Psoas muscle (tissue), 8 donors: Measurements from ENCODE around the gene SLC49A4. TPM values are rescaled to one million over a fixed set of nuclear protein-coding genes. Genes with fewer than 3 reads are reported as not detected.

Experiments used
- ATAC-seq, 4 donors: fragments of 200-7000 bp; cut with Tn5 transposase; one replicate each; pipeline ENCODE4 v1.9.1; 2020; ENCODE audit warnings: moderate library complexity in 3 of 4, mild to moderate bottlenecking in 2 of 4
- DNase-seq, 2 donors: peaks; one replicate each; pipeline ENCODE4 v3.0.0-alpha.2; 2020
- H3K27ac ChIP-seq: fragments of 200-600 bp; one replicate; pipeline ENCODE4 v1.8.0; 2022
- H3K27me3 ChIP-seq, 3 donors: fragments of 200-600 bp in 1 of 3; one replicate each; pipeline versions ENCODE4 v1.6.1 to v1.8.0; 2013 to 2022; ENCODE audit warnings: low read length in 2 of 3, mild to moderate bottlenecking in 2 of 3, moderate library complexity in 1 of 3; ENCODE audit not compliant: insufficient read depth in 3 of 3
- H3K36me3 ChIP-seq, 2 donors: fragments of 200-600 bp in 1 of 2; one replicate each; pipeline versions ENCODE4 v1.6.1 to v1.8.0; 2013 to 2022; ENCODE audit warnings: low read depth in 1 of 2, mild to moderate bottlenecking in 1 of 2, moderate library complexity in 1 of 2; ENCODE audit not compliant: insufficient read depth in 1 of 2
- H3K4me1 ChIP-seq: fragments of 200-600 bp; one replicate; pipeline ENCODE4 v1.8.0; 2022
- H3K4me3 ChIP-seq: fragments of 200-600 bp; one replicate; pipeline ENCODE4 v1.8.0; 2022; ENCODE audit warnings: mild to moderate bottlenecking
- H3K9me3 ChIP-seq: fragments of 200-600 bp; one replicate; pipeline ENCODE4 v1.8.0; 2022
- CTCF ChIP-seq: fragments of 200-600 bp; IDR thresholded peaks from one replicate; pipeline ENCODE4 v1.8.0; 2022; ENCODE audit warnings: antibody characterized with exemption
- WGBS, 3 donors: extraction: QIAGEN DNeasy Blood & Tissue Kit; methylation state at CpG; one replicate each; pipeline versions ENCODE4 v1.1.6 to v1.1.7; 2013; 5-methylcytosine and 5-hydroxymethylcytosine counted together
- intact Hi-C, 2 donors: fragments of 100-400 bp; cut with DNase I; formaldehyde crosslinking; loops; one replicate each; pipeline versions ENCODE4 v1.11.0 to v1.14.2; 2022
- polyA plus RNA-seq, 3 donors: library from polyadenylated mRNA; stranded (reverse); fragments of 200-250 nt; gene quantifications; one replicate each; pipeline ENCODE4 v1.2.3, GENCODE V29; 2013
- total RNA-seq, 4 donors: library from RNA; stranded (reverse); fragmentation: NEBNext Ultra II Directional in 2 of 4; extraction: Animal tissue kit (Norgen Biotek cat#: 25700) in 2 of 4; gene quantifications; one replicate each; pipeline versions ENCODE4 v1.2.1 to v1.2.4, GENCODE V29; 2021 to 2023
- donor health status: healthy with polysubstance abuse.
- donor health status: DM: no; HTN: no; CAD: no; lungs with moderate emphysema.
- donor health status: Bipolar disorder and iron deficiency.
- donor health status: healthy.
- donor health status: DM: yes; HTN: yes; CAD: no.
- donor health status: DM: no; HTN: no; CAD: no.
- donor health status: DM: no; HTN: no; CAD: no.
- donor health status: DM: yes; HTN: yes; CAD: no.

The SLC49A4 gene
- total and polyA plus RNA-seq, 7 donors: 12.5 to 44.2 (median 21.8) TPM

DNA sequence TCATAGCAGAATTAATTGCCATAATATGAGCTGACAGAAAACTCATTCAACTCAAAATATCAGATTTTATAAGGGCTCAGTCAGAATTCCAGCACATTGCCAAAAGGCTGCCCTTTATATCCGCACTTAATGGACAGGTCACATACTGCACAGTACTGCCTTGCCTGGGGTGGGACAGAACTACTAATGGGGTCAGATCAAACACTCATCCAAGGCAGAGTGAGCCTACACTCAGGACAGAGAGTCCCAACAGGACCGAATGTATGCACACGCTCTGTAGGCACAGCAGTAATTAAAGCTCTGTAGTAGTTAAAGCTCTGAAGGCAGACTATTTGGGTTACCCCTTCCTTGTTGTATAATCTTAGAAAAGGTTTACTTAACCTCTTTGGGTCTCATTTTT is 28.4 kb upstream of the SLC49A4 start:
- intact Hi-C loops: no loop called here
- 51 to 81% (median 71%) methylated on average over 3 of the region's 3 CpGs for WGBS, 3 donors
- Histone ChIP-seq H3K27ac (no peak overlapping the region), H3K9me3 (no peaks in the 10 kb centered on the region), H3K27me3 (no peaks in the 10 kb centered on the region), H3K36me3 (peaks cover 4 to 54% of the 10 kb centered on the region in 2 donors), H3K4me3 (no peak overlapping the region), H3K4me1 (peaks cover 28% of the 10 kb centered on the region)
- TF ChIP-seq CTCF: no peak
- no peak for DNase-seq
- ATAC-seq: peak in 3 of 4 donors; percentile 47 to 53 (median 53)

DNA sequence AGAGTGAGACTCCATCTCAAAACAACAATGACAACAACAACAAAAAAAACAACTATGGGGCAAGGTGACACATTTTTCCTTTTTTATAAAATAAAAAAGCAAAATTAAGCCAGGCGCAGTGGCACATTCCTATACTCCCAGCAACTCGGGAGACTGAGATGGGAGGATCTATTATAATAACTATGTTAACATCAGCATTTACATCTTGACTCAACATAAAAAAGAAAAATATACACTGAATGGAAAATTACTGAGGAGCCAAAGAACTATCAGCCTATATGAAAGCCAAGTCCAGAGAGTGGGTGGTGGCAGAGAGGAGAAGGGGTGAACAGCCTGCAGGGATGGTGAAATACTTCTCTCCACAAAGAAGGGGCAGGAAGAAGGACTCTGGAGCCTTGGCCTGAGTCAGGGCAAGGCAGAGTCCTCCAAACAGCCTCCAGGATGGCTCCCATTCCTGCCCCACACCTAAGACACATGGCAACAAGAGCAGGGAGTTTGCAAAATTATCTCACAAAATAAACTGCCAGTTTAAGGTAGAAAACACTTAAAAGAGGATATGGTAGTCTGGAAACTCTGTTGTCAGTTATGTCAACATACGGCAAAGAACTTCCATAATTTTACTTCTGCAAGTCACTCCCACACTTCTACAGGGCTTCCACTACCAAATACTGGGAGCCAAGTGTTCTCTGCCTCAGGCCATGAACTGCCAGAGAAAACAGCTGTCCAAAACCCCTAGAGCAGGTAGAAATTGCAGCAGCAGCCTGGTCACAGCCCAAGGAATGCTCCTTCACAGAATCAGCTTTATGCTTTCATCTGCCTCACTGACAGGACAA is 27.1 kb upstream of the SLC49A4 start:
- WGBS, 3 donors: 79 to 90% (median 88%) methylated on average over 3 of the region's 3 CpGs
- DNase-seq: no peak
- no peaks in the 10 kb centered on the region for H3K9me3 ChIP-seq
- TF ChIP-seq CTCF: no peak
- intact Hi-C loops: no loop called here
- peak; percentile 55 to 69 (median 68) for ATAC-seq
- no peak overlapping the region for H3K4me3 ChIP-seq
- peaks cover 4 to 50% of the 10 kb centered on the region in 2 donors for H3K36me3 ChIP-seq
- H3K27me3 ChIP-seq: no peaks in the 10 kb centered on the region
- H3K27ac ChIP-seq: peak overlapping the region; percentile 71
- H3K4me1 ChIP-seq: peaks cover 38% of the 10 kb centered on the region

DNA sequence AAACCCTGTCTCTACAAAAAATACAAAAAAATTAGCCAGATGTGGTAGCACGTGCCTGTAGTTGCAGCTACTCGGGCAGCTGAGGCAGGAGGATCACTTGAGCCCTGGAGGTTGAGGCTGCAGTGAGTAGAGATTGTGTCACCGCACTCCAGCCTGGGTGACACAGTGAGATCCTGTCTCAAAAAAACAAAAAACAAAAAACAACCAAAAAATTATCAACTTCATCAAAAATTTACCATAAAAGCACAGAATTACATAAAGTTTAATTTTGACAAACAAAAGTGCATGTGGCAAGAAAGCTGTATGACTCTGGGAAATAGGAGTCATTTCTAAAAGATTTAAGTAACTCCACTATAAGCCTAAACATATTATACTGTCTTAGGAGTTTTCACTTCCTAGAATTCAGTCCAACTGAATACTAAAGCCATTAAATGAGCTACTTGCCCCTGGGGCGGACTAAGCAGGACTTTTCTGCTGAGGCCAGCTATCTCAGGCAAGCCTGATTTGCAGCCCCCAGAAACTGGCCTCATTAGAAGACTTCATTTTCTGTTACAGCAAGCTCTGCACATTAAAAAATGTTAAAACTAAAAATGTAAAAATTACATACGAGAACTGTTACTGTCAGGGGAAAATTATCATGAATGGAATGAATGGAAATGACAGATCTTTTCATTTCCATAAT is 24.2 kb upstream of the SLC49A4 start:
- Histone ChIP-seq H3K27ac (peak overlapping the region; percentile 71), H3K36me3 (peaks cover 6 to 42% of the 10 kb centered on the region in 2 donors), H3K27me3 (no peaks in the 10 kb centered on the region), H3K9me3 (no peaks in the 10 kb centered on the region), H3K4me3 (no peak overlapping the region), H3K4me1 (peaks cover 48% of the 10 kb centered on the region)
- DNase-seq (no peak), ATAC-seq (no peak)
- intact Hi-C loops: no loop called here
- no peak for TF ChIP-seq CTCF
- WGBS, 3 donors: 87 to 90% (median 89%) methylated on average over 5 of the region's 5 CpGs

- ATAC-seq (no peak), DNase-seq (no peak)
- peaks cover 2 to 23% of the 10 kb centered on the region in 2 donors for H3K36me3 ChIP-seq
- H3K9me3 ChIP-seq: no peaks in the 10 kb centered on the region
- no peaks in the 10 kb centered on the region for H3K27me3 ChIP-seq
- H3K27ac ChIP-seq: peak overlapping the region; percentile 71
- intact Hi-C loops: no loop called here
- no peak for TF ChIP-seq CTCF
- 95 to 100% (median 96%) methylated on average over 1 of the region's 1 CpG for WGBS, 3 donors
- H3K4me3 ChIP-seq: no peak overlapping the region
- peaks cover 59% of the 10 kb centered on the region for H3K4me1 ChIP-seq
Measured at GRCh38 chr3:122772827-122773226, 22.0 kb upstream of the SLC49A4 start.
